K562 (cell line): ENCODE data around the gene NKX1-2. TPM values are rescaled to one million over a fixed set of nuclear protein-coding genes. Genes with fewer than 3 reads are reported as not detected.

Experiments used
- CREM ChIP-seq: IDR thresholded peaks from 2 replicates; pipeline ENCODE4 v1.6.1; 2014; ENCODE audit warnings: antibody characterized with exemption, low read depth
- CTCF ChIP-seq, 3 experiments: IDR thresholded peaks in 2 of 3; conservative IDR thresholded peaks in 1 of 3; 2 replicates each; pipeline ENCODE4 v1.5.1; 2011 to 2012; ENCODE audit warnings: low read length in 3 of 3, mild to moderate bottlenecking in 3 of 3, control low read depth in 2 of 3, improper control_type of control experiment in 1 of 3, inconsistent platforms in 1 of 3, low read depth in 1 of 3, mixed read lengths in 1 of 3, moderate library complexity in 1 of 3; ENCODE audit not compliant: insufficient read depth in 2 of 3
- E2F6 ChIP-seq, 2 experiments: IDR thresholded peaks; 2 replicates each; pipeline ENCODE4 v1.6.1; 2011; ENCODE audit warnings: borderline replicate concordance in 1 of 2, control low read depth in 1 of 2, low read depth in 1 of 2, low read length in 1 of 2, mild to moderate bottlenecking in 1 of 2, mixed read lengths in 1 of 2, moderate library complexity in 1 of 2; ENCODE audit not compliant: insufficient read depth in 1 of 2, insufficient read length in 1 of 2, poor library complexity in 1 of 2, severe bottlenecking in 1 of 2; ENCODE audit errors: extremely low read depth in 1 of 2
- EP400 ChIP-seq: fragments of 450-650 bp; IDR thresholded peaks from 2 replicates; pipeline ENCODE4 v1.6.1; 2017; ENCODE audit warnings: antibody characterized with exemption, mild to moderate bottlenecking, moderate library complexity
- ETS2 ChIP-seq: IDR thresholded peaks from 2 replicates; pipeline ENCODE4 v1.6.1; 2016; ENCODE audit warnings: borderline replicate concordance, missing genetic modification characterization, mild to moderate bottlenecking, moderate library complexity, missing compliant biosample characterization; ENCODE audit not compliant: poor library complexity, severe bottlenecking
- HDAC1 ChIP-seq, 2 experiments: fragments of 450-650 bp; IDR thresholded peaks; 2 replicates each; pipeline ENCODE4 v1.6.1; 2016 to 2017; ENCODE audit warnings: inconsistent platforms in 1 of 2, mild to moderate bottlenecking in 1 of 2, moderate library complexity in 1 of 2
- HNRNPUL1 ChIP-seq: fragments of 200-400 bp; formaldehyde crosslinking; IDR thresholded peaks from 2 replicates; pipeline ENCODE4 v1.6.1; 2017; ENCODE audit warnings: low read length
- IRF1 ChIP-seq: sonication (generic); formaldehyde crosslinking; IDR thresholded peaks from 2 replicates; pipeline ENCODE4 v1.8.0; 2022; ENCODE audit warnings: missing genetic modification reagents, mild to moderate bottlenecking, borderline replicate concordance
- MITF ChIP-seq: IDR thresholded peaks from 2 replicates; pipeline ENCODE4 v1.6.1; 2014; ENCODE audit warnings: antibody characterized with exemption
- NRF1 ChIP-seq, 2 experiments: fragments of 450-650 bp; IDR thresholded peaks in 1 of 2; conservative IDR thresholded peaks in 1 of 2; 2 replicates each; pipeline ENCODE4 v1.6.1; 2014; ENCODE audit warnings: mild to moderate bottlenecking in 2 of 2
- PCBP1 ChIP-seq: fragments of 200-400 bp; formaldehyde crosslinking; IDR thresholded peaks from 2 replicates; pipeline ENCODE4 v1.6.1; 2018; ENCODE audit warnings: mild to moderate bottlenecking, low read depth, low read length; ENCODE audit not compliant: poor library complexity, severe bottlenecking
- PHF20 ChIP-seq: fragments of 450-650 bp; IDR thresholded peaks from 2 replicates; pipeline ENCODE4 v1.6.1; 2018; ENCODE audit not compliant: partially characterized antibody
- SRSF9 ChIP-seq: fragments of 200-400 bp; formaldehyde crosslinking; IDR thresholded peaks from 2 replicates; pipeline ENCODE4 v1.6.1; 2017; ENCODE audit warnings: low read depth, low read length, borderline replicate concordance
- TBP ChIP-seq: optimal IDR thresholded peaks from 2 replicates; pipeline ENCODE3; 2011; ENCODE audit warnings: low read depth, low read length, improper control_type of control experiment
- TOE1 ChIP-seq, 2 experiments: fragments of 450-650 bp in 1 of 2; sonication (generic) in 1 of 2; formaldehyde crosslinking in 1 of 2; IDR thresholded peaks; 2 replicates each; pipeline versions ENCODE4 v1.7.1 to v1.8.0; 2016 to 2022; ENCODE audit warnings: borderline replicate concordance in 2 of 2, mild to moderate bottlenecking in 2 of 2, antibody characterized with exemption in 1 of 2, inconsistent platforms in 1 of 2, low read depth in 1 of 2, missing genetic modification reagents in 1 of 2, moderate library complexity in 1 of 2
- USF1 ChIP-seq: sonication (generic); formaldehyde crosslinking; IDR thresholded peaks from 2 replicates; pipeline ENCODE4 v1.9.0; 2022; ENCODE audit warnings: mild to moderate bottlenecking, missing genetic modification reagents
- ZBTB17 ChIP-seq: fragments of 450-650 bp; formaldehyde crosslinking; IDR thresholded peaks from 2 replicates; pipeline ENCODE4 v1.4.0; 2020; ENCODE audit warnings: mild to moderate bottlenecking
- polyA plus RNA-seq, 8 experiments: library from polyadenylated mRNA; depleted of rRNA in 4 of 8; stranded (reverse) in 5 of 8; unstranded in 3 of 8; fragments of >200 nt; fragmentation: Nextera tagmentation in 2 of 8; fragmentation: Illumina TruSeq in 1 of 8; extraction: Ambion mirVana in 2 of 8; extraction: Trizol in 1 of 8; gene quantifications; 2 replicates each; pipeline versions ENCODE4 v1.2.1 to v1.2.3, GENCODE V29; 2011 to 2014; ENCODE audit warnings: inconsistent platforms in 1 of 8, missing spikeins in 1 of 8
- total RNA-seq, 7 experiments: library from RNA; depleted of rRNA in 6 of 7; stranded (reverse); fragments of >200 nt in 6 of 7; fragmentation: Illumina TruSeq in 2 of 7; extraction: Trizol in 2 of 7; gene quantifications; 2 replicates each; pipeline versions ENCODE4 v1.2.1 to v1.2.3, GENCODE V29; 2011 to 2021; ENCODE audit warnings: low replicate concordance in 1 of 7

NKX1-2 gene
- total and polyA plus RNA-seq, 9 of the 15 experiments (the other 6 are each of a cell fraction or from before 2014, with no cell fraction given), result not detected

GRCh38 chr10:124417895-124418725, 31.7 kb downstream of the NKX1-2 start (continued):
- TF ChIP-seq CTCF (IDR thresholded peaks at IDR 0.05 in 2 of 3, conservative IDR thresholded peaks at IDR 0.05 in 1 of 3; ENCODE audit: insufficient read depth in 2 of 3, low read depth in 1 of 3, low read length in 3 of 3) (peak in 1 of 3 experiments; percentile 16; a peak in 1 of 6 replicates), NRF1 (conservative IDR thresholded peaks at IDR 0.05 in 1 of 2, IDR thresholded peaks at IDR 0.05 in 1 of 2) (peak; percentile 70 to 73), CREM (0 out of 2 replicates have a peak, but pooled peaks have one; percentile 18), ETS2 (no peak), USF1 (peak; percentile 66), PCBP1 (peak; percentile 51), TOE1 (IDR thresholded peaks at IDR 0.05; ENCODE audit: borderline replicate concordance) (0 out of 2 replicates have a peak, but pooled peaks have one; percentile 26), TOE1 (CRISPR knock-in tag; IDR thresholded peaks at IDR 0.05; ENCODE audit: borderline replicate concordance, low read depth) (no peak), PHF20 (no peak), E2F6 (IDR thresholded peaks at IDR 0.05; ENCODE audit: borderline replicate concordance in 1 of 2, extremely low read depth in 1 of 2, insufficient read depth in 1 of 2, insufficient read length in 1 of 2, low read depth in 1 of 2, low read length in 1 of 2, poor library complexity in 1 of 2, severe bottlenecking in 1 of 2) (peak in 1 of 2 experiments; percentile 23), SRSF9 (no peak), HDAC1 (IDR thresholded peaks at IDR 0.05) (peak in 1 of 2 experiments; percentile 23; a peak in 1 of 4 replicates), IRF1 (no peak), HNRNPUL1 (no peak), EP400 (peak; percentile 14; the same call in 1 of the 2 replicates), MITF (peak; percentile 56; the same call in 1 of the 2 replicates), ZBTB17 (CRISPR knock-in tag) (0 out of 2 replicates have a peak, but pooled peaks have one; percentile 17), TBP (no peak)
